GM19463 (cell line): Measurements from ENCODE around the gene DOK6.
"Not testable (repeated sequence)": the region's sequence is repeated elsewhere in the genome, so short reads cannot be mapped to it uniquely, and the experiment has no call there.

Experiments used
- ATAC-seq: cut with Tn5 transposase; IDR thresholded peaks from one replicate; pipeline ENCODE4 v1.9.1; 2021; ENCODE audit warnings: mild to moderate bottlenecking, moderate library complexity; ENCODE audit not compliant: unreplicated experiment

DOK6 gene

DNA sequence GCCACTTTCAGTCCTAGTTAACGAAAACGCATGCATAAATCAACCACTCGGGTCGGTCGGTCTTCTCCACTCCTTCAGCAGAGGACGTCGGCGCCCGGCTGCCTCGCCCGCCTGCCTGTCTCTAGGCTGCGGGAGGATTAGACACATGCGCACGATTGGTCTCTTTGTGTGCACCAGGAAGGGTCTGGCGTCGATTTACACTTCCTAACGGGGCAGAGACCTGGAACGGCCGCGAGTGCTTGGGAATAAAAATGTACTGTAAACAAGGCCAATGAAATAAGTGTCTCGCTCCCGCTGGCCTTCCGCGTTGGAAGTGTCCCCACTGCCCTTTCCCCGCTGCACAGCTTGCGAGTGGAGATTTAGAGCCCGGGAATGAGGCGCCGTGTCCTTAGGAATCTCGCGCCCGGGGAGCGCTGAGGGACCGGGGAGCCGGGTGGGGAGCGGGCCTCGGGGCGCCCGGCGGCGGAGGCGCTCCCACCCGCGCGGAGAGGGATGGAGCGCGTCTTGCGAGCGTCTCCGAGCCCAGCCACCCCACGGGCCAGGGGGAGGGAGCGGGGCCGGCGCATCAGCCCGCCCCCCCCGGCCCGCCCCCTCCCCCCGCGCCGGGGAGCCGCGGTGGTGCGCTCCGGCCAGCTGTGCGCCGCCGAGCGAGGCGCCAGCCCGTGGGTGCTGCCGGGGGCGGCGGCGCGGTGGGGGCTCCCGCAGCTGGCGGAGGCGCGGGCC lies at the start of gene DOK6:
DOK6 (plus strand) TSS at position 636 of the 723 bp plus-strand sequence.
- ATAC-seq = no peak

DNA sequence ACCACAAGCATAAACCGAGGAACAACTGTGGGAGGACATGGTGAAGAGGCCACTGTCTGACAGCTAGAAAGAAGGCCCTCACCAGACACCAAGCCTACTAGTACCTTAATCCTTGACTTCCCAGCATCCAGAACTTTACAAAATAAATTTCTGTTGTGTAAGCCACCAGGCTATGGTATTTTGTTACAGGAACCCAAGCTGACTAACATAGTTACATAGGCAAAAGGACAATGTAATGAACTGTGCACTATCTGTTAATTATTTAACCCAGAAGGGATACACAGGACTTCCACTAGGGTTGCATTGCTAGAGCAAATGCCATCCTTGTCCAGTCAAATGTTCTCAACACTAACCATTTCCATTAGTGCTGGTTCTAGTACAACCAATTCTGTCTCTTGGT lies 47.7 kb upstream of the DOK6 start:
- no peak for ATAC-seq

GRCh38 chr18:69357590-69357989 lies 43.1 kb upstream of the DOK6 start:
- no peak for ATAC-seq

DNA sequence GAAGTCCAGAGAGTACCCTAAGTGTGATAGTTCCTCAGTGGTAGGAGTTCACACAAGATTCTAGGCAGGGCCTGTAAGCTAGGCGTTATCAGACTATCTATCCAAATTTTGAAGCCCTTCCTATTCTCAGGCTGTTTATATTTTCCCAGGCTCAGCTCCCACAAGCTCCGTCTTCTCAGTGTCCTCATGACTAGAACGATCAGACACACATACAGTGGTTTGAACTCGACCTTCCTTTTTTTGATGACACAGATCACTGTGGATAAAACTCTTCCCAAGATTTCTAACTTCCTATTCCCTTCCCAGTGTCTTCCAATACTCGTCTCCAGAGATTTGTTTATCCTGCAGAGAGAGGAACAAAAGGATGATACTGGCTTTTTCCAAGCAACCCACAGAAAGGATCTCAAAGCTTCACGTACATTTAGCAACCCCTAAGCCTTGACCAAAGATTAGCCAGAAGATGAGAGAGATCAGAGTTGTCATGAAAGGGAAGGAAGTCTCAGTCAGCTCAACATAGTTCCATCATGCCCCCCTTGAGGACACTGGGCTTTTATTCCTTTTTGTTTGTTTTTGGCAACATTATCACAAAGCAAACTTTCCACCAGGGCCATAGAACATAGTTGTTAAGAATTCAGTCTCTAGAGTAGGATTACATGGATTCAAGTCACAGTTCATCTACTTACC lies 42.3 kb upstream of the DOK6 start:
- ATAC-seq = no peak

DNA sequence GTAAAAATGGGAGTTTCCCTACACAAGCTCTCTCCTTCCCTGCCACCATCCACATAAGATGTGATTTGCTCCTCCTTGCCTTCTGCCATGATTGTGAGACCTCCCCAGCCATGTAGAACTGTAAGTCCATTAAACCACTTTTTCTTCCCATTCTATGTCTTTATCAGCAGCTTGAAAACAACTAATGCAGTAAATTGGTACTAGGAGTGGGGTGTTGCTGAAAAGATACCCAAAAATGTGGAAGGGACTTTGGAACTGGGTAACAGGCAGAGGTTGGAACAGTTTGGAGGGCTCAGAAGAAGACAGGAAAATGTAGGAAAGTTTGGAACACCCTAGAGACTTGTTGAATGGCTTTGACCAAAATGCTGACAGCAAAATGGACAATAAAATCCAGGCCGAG lies 40.9 kb upstream of the DOK6 start:
- not testable (repeated sequence) for ATAC-seq

GRCh38 chr18:69364930-69365329 lies 35.8 kb upstream of the DOK6 start:
- ATAC-seq = no peak

- no peak for ATAC-seq
These were observed 35.0 kb upstream of the DOK6 start for GRCh38 chr18:69365658-69366057.

- no peak for ATAC-seq
These were observed 33.6 kb upstream of the DOK6 start for GRCh38 chr18:69367104-69367503.

- ATAC-seq = no peak
These were observed 29.0 kb upstream of the DOK6 start for GRCh38 chr18:69371729-69372128.

DNA sequence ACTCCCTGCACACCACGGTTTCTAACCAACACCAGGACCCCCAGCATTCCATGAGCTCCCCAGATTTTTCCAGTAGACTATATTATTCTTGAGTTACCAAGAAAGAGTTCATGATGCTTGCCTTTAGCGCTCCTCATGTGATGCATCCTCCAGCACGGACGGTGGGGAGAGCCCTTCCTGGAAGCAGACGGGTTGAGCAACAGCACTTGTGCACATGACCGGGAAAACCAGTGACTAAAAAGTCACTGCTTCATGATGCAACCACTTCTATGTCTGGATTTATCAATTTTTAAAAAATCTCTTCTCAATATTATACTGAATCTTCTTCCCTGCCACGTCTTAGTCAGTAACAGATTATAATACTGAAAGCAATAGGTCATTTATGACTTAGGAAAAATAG lies 20.4 kb upstream of the DOK6 start:
- no peak for ATAC-seq

DNA sequence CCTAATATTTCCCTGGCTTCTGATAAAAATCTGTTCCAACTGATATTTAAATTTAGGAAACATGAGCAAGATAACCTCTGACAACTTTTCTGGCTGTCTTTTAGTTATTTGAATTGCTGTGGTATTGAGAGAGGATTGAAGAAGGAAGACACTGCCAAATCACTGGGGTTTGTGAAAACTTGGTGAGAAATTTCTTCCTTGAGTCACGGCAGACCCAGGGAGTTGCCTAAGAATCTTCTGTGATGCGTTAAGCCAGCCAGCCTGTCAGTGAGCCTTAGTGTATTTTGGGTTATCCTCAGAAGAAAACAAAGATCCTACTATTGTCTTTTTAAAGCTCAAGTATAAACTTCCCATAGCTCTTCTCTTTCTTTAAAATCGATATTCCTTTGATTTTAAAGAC lies 17.5 kb upstream of the DOK6 start:
- no peak for ATAC-seq

DNA sequence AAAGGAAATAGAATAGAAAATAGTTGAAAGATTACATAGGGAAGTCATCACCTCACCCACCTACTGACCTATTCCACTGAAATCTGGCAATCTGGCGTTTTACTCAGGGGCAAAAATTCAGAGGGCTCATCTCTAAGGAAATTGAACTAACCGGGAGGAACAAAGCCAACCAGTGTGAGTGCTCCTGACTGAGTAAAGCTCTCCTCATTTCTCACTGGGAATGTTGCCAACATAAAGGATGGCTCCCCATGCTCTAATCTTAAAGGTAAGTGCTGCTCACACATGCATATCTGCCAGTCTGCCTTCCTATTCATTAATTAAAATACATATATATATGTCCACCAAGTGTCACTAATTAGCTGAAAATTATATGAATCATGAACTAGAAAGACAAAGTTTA lies 13.5 kb upstream of the DOK6 start:
- no peak for ATAC-seq

DNA sequence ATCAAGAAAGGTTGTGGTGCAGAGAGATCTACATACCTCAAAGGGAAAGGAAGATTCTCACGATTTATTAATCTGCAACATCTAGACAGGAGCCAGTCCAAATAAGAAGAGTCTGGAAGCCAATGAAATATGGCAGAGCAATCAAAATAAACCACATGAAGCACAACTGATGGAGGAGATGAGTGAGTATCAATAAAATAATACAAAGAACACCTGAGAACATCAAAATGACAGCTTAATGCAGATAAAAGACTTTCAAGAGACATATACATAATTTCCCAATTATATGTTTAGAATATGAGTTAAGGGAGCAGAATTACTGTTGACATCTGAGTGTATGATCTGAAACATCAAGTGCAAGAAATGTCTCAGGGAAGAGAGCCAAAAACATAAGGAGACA lies 12.5 kb upstream of the DOK6 start:
- ATAC-seq = no peak

- ATAC-seq = no peak
These were observed 3.6 kb upstream of the DOK6 start for GRCh38 chr18:69397096-69397495.

DNA sequence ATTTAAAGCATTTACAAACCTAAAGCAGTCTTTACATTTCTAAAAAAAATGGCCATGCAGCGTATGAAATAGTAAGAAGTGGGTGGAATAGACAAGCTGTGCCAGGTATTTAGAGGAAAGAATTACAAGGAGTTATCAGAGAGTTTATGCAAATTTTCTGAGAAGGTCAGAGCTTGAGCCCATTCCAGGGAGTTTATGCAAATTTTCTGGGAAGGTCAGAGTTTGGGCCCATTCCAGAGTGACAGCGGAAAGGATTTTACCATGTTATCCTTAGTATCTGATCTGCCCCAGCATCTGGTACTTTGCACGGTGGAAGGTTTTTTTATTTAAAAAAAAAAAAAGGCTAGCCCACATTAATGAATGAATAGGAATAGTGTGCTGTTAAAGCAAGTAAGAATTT lies 1.4 kb upstream of the DOK6 start:
- ATAC-seq = no peak

- ATAC-seq = no peak
These were observed 213 bp downstream of the DOK6 start for GRCh38 chr18:69400976-69401225.

DNA sequence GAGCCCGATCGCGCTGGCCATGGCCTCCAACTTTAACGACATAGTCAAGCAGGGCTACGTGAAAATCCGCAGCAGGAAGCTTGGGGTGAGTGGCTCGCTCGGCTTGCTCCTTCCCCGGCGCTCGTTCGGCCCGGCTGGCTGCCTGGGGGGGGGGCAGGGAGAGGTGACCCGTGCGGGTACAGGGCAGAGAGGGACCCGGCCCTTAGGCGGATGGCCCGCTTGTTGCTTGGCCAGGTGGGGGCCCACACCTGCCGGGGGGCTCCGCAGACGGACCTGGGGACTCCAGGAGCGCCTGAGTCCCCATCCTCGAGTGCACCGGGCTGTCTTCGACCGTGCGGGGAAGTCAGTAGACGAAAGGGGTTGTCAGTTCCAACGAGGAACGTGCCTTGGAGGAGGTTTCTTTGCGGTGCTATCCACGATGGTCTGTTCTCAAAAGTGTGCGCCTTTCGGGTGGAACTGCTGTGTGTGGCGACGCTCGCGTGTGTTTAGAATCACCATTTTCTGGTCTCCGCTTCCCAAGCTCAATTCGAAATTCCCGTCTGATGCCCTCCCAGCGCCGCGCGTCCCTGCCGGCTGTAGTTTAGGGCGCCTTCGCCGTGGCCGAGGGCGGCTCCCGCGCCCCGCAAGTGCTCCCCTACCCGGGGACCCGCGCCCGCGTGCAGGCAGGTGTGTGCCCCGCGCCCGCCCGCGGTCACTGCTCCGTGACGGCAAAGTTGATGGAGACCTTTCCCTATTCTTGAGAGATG lies 711 bp downstream of the DOK6 start:
- no peak for ATAC-seq

GRCh38 chr18:69401972-69402532 lies 1.4 kb downstream of the DOK6 start:
- no peak for ATAC-seq

GRCh38 chr18:69402533-69402989 lies 1.9 kb downstream of the DOK6 start:
- no peak for ATAC-seq

- no peak for ATAC-seq
These were observed 7.8 kb downstream of the DOK6 start for GRCh38 chr18:69408522-69408921.

DNA sequence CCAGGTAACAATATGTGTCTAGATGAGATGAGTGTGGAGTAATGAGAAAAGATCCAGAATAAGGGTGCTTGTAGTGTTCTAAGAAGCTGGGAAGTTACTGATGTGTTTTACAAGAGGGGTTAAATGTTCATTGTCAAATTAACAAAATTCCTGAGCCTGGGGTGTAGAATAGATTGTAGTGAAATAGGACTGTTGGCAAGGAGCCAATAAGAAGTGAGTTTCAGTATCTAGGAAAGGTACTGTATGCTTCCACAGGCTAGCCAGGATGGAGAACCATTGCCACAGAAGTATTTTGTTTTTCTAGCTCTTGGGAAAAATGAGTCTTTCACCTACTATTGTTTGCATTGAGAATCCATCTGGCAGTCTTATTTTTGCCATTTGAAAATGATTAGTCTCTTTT lies 10.5 kb downstream of the DOK6 start:
- ATAC-seq = no peak

- no peak for ATAC-seq
These were observed 13.5 kb downstream of the DOK6 start for GRCh38 chr18:69414184-69414583.
